Neural crest cell (in vitro differentiated cells): Measurements from ENCODE around the gene PTPRE. TPM values are rescaled to one million over a fixed set of nuclear protein-coding genes. Genes with fewer than 3 reads are reported as not detected.

ENCODE experiments used
- DNase-seq: peaks from one replicate; pipeline ENCODE4 v3.0.0; 2021; ENCODE audit warnings: low read depth, mixed read lengths, low spot score
- H3K27ac Mint-ChIP-seq: one replicate; pipeline ENCODE4 v1.8.0; 2021; ENCODE audit warnings: mild to moderate bottlenecking, mixed read lengths; ENCODE audit not compliant: unreplicated experiment
- H3K27me3 Mint-ChIP-seq: 2 replicates; pipeline ENCODE4 v1.8.0; 2021; ENCODE audit warnings: low read depth, mild to moderate bottlenecking, mixed read lengths
- H3K36me3 Mint-ChIP-seq: 2 replicates; pipeline ENCODE4 v1.8.0; 2021; ENCODE audit warnings: low read depth, mild to moderate bottlenecking, mixed read lengths
- H3K4me1 Mint-ChIP-seq: 2 replicates; pipeline ENCODE4 v1.8.0; 2021; ENCODE audit warnings: mixed read lengths
- H3K4me3 Mint-ChIP-seq: one replicate; pipeline ENCODE4 v1.8.0; 2021; ENCODE audit warnings: mild to moderate bottlenecking, mixed read lengths
- H3K9me3 Mint-ChIP-seq: 2 replicates; pipeline ENCODE4 v1.8.0; 2021; ENCODE audit warnings: mixed read lengths
- CTCF ChIP-seq: fragments of 200-600 bp; sonication (generic); conservative IDR thresholded peaks from 2 replicates; pipeline ENCODE4 v1.5.0; 2021; ENCODE audit warnings: antibody characterized with exemption, mild to moderate bottlenecking
- total RNA-seq: library from RNA; stranded (reverse); gene quantifications from 2 replicates; pipeline ENCODE4 v1.2.1, GENCODE V29; 2021

Gene PTPRE
- total RNA-seq, 1 donor from 2014 or later: 2.3 TPM

GRCh38 chr10:128124813-128125403 is 218.0 kb downstream of the PTPRE start:
- H3K36me3 Mint-ChIP-seq: peaks cover 15% of the 10 kb centered on the region
- peak overlapping the region; percentile 97 for H3K27ac Mint-ChIP-seq
- H3K9me3 Mint-ChIP-seq: no peaks in the 10 kb centered on the region

DNA sequence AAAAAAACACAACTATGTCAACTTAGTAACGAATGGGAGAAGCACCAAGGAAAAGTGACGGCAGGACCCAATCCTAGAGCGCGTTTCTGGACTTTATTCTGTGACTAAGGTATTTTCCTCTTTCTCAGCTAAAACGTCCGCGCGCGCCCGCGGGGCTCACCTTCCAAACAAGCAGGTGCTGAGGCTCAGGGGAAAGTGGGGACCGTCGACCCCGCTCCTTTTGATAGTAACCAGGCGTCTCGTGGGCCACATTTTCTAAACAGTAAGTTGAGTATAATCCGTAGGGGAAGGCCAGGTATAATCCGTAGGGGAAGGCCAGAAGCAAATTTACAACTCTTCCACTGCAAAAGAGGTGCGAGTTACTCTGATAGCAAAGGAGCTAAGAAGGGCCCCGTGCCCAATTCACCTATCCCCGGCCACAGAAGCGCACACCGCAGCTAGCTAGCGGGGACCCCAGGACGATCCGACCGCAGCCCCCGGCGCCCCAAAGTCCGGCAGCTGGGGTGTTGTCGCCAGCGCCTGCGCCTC is 218.6 kb downstream of the PTPRE start:
- Mint-ChIP-seq H3K27ac (peak overlapping the region; percentile 97), H3K27me3 (peaks cover 3% of the 10 kb centered on the region), H3K4me3 (peak overlapping the region; percentile 95), H3K36me3 (peaks cover 15% of the 10 kb centered on the region), H3K9me3 (no peaks in the 10 kb centered on the region), H3K4me1 (peaks cover 44% of the 10 kb centered on the region)
- no peak for TF ChIP-seq CTCF
- no peak for DNase-seq

More at GRCh38 chr10:128124813-128125403, 218.0 kb downstream of the PTPRE start:
- no peak for DNase-seq
- TF ChIP-seq CTCF: no peak
- Mint-ChIP-seq H3K4me1 (peaks cover 44% of the 10 kb centered on the region), H3K27me3 (peaks cover 3% of the 10 kb centered on the region), H3K4me3 (peak overlapping the region; percentile 95)

DNA sequence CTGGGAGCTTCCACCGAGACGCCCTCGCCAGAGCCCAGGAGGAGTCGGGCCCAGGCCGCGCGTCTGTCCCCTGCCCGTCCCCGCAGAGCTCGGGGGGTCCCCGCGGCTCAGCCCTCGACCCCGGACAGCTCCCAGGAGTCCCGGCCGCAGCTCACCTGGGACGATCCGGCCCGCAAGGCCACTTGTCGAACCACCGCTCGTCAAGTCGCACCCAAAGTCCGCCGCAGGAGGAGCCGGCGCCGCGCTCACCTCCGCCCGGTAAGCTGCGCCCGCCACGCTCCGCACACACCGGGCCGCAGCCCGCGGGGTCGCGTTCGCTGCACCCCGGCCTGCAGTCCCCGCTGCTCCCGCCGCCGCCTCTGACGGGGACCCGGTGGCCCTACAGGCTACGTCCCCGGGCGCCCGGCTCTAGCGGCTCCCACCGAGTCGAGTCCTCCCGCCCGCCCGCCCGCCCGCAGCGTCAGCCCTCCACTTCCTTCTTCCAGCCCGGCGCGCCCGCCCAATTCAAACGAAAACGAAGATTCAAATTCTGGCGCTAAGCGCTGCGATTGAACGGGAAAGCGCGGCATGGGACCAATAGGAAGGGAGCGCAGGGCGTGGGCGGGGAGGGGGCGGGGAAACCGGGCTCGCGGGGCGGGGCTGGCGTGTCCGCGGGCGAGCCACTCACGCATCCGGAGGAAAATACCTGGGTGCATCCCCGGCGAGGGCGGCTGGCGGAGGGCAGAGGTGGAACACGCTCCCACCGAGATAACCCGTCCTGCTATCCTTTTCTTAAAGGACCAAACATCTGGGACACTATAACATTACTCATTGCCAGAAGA is 219.3 kb downstream of the PTPRE start, which contains the start of gene MKI67:
MKI67 (minus strand) TSS at position 480 of the 821 bp plus-strand sequence. CDS start 756 bp downstream, outside the sequence.
- Mint-ChIP-seq H3K9me3 (no peaks in the 10 kb centered on the region), H3K27ac (peak within 1 kb of the TSS; percentile 97), H3K27me3 (peaks cover 3% of the 10 kb centered on the region), H3K36me3 (peaks cover 15% of the 10 kb centered on the region), H3K4me3 (peak within 1 kb of the TSS; percentile 96), H3K4me1 (peaks cover 44% of the 10 kb centered on the region)
- DNase-seq: peak; percentile 83
- TF ChIP-seq CTCF: no peak

- Mint-ChIP-seq H3K4me3 (no peak overlapping the region), H3K4me1 (peaks cover 34% of the 10 kb centered on the region), H3K9me3 (no peaks in the 10 kb centered on the region), H3K27ac (no peak overlapping the region), H3K36me3 (peaks cover 4% of the 10 kb centered on the region), H3K27me3 (peaks cover 3% of the 10 kb centered on the region)
- no peak for TF ChIP-seq CTCF
- DNase-seq: no peak
These were observed 221.7 kb downstream of the PTPRE start for GRCh38 chr10:128128582-128128981.

- H3K4me1 Mint-ChIP-seq: peaks cover 19% of the 10 kb centered on the region
- peaks cover 2% of the 10 kb centered on the region for H3K27me3 Mint-ChIP-seq
These were observed 223.1 kb downstream of the PTPRE start for GRCh38 chr10:128130051-128130450.

More at GRCh38 chr10:128130051-128130450, 223.1 kb downstream of the PTPRE start:
- Mint-ChIP-seq H3K27ac (no peak overlapping the region), H3K36me3 (no peaks in the 10 kb centered on the region), H3K9me3 (no peaks in the 10 kb centered on the region), H3K4me3 (no peak overlapping the region)
- no peak for TF ChIP-seq CTCF
- no peak for DNase-seq

Other genes starting within 250 kb of the PTPRE start
- not detected in 2 replicates for gene FOXI2, start 169.9 kb upstream of the PTPRE start, total RNA-seq
- not detected in 2 replicates for gene CLRN3, start 14.2 kb upstream of the PTPRE start, total RNA-seq
- 140 and 160 TPM in 2 replicates for gene MKI67, start 219.3 kb downstream of the PTPRE start, total RNA-seq